Fibroblast of lung (primary cell): Measurements from ENCODE around the gene LMO3.

Source experiments
- EZH2 ChIP-seq: IDR thresholded peaks from 2 replicates; pipeline ENCODE4 v1.5.1; 2012; ENCODE audit warnings: low read length, control low read depth, mild to moderate bottlenecking; ENCODE audit errors: missing control alignments
- TF ChIP-seq, protein P1 (sequence below), 2 donors: IDR thresholded peaks in 1 of 2; conservative IDR thresholded peaks in 1 of 2; 1 replicate in 1 of 2; 2 replicates in 1 of 2; pipeline ENCODE4 v1.5.1; 2011 to 2012; ENCODE audit warnings: low read length in 2 of 2, control low read depth in 1 of 2, inconsistent platforms in 1 of 2, low read depth in 1 of 2, mild to moderate bottlenecking in 1 of 2

DNA sequence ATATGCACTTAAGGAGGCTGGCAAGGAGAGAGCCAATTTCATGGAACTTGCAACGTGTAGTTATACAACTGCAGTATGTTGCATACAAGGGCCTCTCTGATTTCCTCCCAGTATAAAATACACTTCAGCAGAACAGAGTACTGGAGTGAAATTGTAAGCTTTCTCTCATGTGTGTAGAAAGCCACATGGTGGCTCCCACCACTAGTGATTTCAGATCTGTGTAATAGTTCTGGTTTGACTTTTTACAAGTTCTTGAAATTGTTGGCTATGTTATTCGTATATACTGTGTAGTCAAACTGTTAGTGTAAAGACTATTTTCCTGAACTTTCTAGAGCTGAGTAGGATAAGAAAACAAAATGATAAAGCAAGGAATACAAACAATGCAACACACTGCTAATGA, 16.4 kb upstream of the LMO3 start:
- no peak for TF ChIP-seq EZH2
- TF ChIP-seq, protein P1, sequence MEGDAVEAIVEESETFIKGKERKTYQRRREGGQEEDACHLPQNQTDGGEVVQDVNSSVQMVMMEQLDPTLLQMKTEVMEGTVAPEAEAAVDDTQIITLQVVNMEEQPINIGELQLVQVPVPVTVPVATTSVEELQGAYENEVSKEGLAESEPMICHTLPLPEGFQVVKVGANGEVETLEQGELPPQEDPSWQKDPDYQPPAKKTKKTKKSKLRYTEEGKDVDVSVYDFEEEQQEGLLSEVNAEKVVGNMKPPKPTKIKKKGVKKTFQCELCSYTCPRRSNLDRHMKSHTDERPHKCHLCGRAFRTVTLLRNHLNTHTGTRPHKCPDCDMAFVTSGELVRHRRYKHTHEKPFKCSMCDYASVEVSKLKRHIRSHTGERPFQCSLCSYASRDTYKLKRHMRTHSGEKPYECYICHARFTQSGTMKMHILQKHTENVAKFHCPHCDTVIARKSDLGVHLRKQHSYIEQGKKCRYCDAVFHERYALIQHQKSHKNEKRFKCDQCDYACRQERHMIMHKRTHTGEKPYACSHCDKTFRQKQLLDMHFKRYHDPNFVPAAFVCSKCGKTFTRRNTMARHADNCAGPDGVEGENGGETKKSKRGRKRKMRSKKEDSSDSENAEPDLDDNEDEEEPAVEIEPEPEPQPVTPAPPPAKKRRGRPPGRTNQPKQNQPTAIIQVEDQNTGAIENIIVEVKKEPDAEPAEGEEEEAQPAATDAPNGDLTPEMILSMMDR (conservative IDR thresholded peaks at IDR 0.05 in 1 of 2, IDR thresholded peaks at IDR 0.05 in 1 of 2; ENCODE audit: low read depth in 1 of 2, low read length in 2 of 2), result no peak
